Femur (tissue), 1 donor: ENCODE results near the gene SHISA5.
"Not testable (repeated sequence)": the region's sequence is repeated elsewhere in the genome, so short reads cannot be mapped to it uniquely, and the experiment has no call there.

Experiments used
- DNase-seq: peaks from one replicate; pipeline ENCODE4 v3.0.0-alpha.2; 2017

The SHISA5 gene

DNA sequence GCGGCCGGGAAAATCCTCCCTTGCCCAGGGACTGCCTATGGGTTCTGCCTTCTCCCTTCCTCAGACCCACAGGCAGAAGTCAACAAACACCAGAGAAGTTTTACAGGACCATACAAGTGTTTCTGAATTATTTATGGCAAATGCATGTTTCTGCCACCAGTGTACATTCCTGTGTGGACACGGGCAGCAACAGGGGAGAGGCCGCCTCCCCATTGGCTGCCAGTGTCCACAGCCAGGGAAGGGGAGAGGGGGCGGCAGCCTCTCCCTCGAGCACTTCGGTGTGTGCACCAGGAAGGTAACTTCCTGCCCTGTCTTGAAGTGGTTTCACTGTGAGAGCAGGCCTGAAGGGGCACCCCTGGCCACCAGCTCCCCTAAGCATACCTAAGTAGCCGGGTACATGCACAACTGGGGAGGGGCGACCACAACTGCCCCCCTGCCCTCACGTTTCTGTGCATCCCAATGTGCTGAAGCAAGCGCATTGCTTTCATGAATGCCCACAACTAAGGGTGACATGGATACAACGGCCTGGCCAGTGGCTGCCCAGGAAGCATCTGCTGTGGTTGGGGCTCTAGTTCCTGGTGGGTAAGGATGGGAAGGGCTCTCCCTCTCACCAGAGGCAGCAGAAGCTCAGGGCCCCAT, 14.8 kb upstream of the SHISA5 start:
- no peak for DNase-seq

DNA sequence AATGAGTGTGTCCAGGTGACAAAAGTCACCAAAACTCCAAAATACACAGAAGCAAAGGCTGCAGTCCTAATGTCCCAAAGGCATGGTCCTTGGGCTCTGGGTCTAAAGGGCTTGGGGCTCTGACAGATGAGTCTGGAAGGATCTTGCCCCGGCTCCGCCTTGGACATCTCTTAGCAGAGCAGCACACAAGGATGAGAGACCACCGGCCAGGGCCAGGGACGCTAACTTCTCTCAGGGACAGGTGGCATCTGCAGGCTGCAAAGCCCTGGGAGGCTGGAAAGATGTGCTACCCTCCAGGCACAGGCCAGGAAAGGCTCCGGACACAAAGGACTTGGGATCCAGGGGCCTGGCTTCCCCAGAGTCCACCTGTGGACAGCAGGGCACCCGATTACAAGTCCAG, 14.1 kb upstream of the SHISA5 start:
- DNase-seq = no peak

DNA sequence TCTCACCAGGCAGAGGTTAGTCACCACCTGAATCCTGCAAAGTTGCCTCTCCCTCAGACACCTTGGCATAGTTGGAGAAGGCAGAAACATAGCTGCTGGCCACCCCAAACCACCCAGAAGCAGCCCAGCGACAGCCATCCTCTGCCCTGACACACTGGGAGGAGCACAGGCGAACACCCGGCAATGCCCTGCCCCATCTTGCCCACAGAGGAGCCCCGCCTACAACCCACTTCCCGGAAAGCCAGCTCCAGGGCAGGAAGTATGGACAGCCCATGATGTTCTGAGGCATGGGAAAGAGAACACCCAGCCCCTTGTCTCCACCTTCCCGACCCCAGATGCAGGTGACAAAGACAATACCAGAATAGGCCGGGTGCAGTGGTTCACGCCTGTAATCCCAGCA, 12.6 kb upstream of the SHISA5 start:
- no peak for DNase-seq

DNA sequence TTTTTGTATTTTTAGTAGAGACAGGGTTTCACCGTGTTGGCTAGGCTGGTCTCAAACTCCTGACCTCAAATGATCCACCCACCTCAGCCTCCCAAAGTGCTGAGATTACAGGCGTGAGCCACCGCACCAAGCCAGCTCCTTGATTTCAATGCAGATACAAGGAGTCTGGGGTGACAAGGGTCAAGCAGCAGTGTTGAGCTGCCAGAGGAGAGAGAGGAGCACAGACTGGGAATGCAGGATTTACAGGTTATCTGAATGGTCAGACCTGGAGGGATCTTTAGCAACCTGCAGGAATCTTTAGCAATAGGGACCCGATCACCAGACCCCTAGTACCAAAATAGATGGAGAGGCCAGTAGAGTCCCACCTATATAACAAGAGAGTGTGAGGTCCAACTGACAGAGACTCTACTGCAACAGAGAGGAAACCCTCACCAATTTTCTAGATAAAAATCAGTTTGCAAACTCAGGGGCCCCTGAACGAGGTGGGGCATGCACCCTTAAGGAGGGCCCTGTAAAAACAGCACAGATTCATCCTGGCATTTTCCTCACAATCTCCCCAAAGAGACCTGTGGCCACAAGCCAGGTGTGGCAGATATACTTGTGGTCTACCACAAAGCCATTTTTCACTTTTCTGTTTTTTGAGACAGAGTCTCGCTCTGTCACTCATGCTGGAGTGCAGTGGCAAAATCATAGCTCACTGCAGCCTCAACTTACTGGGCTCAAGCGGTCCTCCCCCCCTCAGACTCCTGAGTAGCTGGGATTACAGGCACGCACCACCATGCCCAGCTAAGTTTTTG, 10.7 kb upstream of the SHISA5 start:
- no peak for DNase-seq

DNA sequence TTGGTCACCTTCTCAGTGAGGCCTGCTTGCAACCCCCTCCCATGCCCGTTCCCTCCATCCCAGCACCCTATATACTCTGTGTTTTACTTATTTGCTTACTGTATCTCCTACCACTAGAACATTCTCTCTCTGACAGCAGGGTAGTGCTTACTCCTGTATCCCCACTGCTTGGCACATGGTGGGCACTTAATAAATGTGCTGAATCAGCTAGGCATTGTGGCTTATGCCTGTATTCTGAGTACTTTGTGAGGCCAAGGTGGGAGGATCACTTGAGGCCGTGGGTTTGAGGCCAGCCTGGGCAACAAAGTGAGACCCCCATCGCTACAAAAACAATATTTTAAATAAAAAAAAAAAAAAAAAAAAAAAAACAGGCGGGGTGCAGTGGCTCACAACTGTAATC, 7.6 kb upstream of the SHISA5 start:
- no peak for DNase-seq

DNA sequence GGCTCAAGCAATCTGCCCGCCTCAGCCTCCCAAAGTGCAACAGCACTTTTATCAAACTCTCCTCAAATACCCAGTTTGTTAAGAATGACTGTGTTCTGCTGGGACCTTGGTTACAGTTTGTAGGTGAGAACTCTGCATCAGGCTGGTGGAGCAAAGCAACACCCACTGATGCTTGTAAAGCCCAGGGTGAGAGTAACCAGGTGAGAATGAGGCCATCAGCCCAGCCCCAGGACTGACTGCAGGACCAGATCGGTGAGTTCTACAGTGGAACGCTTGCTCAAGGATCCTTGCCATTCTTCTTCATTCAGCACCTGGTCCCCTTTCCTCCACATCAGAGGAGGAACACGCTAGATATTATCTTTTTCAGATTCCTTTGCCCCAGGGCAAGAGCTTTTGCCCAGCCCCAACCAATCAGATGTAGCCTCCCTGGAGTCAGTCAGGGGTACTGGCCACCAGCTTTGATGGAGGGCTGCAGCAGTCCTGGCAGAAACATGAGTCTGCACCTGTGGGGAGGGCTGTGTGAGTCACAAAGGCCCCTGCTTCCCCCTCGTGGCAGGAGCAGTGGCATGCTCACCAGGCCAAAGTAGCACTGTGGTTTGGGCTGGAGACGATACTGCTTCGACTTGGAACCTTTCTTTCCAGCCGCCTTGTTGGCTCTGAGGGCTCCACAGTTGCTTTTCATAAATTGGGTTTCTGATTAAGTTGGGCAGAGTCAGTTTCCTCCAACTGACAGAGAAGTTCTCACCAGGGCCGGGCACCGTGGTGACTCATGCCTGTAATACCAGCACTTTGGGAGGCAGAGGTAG, 3.5 kb upstream of the SHISA5 start:
- DNase-seq = peak; percentile 64

DNA sequence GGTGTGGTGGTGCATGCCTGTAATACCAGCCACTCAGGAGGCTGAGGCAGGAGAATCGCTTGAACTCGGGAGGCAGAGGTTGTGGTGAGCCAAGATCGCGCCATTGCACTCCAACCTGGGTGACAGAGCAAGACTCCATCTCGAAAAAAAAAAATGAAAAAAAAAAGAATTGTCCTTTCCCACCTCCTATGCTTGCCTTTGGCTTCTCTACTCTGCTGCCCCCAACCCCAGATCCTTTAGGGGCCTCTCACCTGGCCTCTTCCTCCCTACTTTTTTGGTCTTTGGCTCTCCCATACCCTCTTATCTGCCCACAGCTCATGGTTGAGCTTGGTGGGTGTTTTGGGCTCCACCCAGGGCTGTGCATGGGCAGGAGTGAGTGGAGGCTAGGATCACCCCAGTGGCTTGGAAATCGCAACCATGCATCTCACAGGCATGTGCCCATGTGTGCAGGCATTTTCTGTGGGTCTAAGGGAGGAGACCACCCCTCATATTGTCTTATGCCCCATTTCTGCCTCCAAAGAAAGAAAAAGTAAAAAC, 2.1 kb upstream of the SHISA5 start:
- DNase-seq = no peak

DNA sequence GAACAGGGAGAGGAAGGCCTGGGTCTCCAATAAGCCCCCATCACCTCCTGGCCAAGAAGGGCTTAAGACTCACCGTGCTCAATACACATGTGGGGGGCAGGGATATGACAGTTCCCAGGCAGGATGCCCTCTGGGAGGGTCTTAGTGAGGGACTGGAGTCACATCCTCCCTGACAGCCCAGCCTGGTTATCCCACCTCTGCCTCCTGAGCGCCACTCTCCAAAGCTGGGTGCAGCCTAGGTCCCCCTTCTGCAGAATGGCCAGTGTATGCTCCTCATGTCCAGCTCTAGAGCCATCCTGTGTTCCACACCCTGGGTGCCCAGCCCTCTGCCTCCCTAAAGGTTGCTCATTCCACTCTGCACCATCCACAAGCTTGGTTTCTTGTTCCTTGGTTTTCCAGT, 1.2 kb upstream of the SHISA5 start:
- no peak for DNase-seq

DNA sequence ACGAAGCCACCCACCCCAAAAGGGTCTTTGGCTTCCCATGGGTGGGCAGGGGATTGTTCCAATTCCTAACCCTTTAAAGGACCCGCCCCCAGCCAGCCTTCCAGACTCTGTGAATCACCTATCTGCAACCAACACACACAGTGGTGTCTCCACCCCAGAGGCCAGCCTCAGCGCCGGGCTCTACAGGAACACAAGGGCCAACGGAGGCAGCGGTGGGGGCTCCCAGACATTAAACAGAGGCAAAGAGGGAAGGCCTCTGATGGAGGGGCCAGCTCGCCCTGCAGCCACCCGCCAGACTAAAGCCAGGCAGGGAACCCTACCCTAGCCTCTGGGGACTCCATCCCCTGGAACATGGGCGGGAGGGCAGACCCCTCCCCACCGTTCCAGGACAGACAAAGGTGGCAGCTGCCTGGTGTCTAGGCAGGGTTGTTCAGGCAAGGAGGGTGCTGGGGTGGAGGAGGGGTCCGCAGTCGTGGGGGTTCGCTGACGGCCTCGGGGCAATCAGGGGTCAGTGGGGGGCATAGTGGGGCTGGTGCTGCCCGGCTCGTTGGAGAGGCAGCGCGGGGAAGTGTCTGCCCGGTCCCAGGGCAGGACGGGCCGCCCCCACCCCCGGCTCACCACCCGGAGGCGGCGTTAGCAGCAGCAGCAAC, 448 bp downstream of the SHISA5 start:
- DNase-seq = peak; percentile 49

DNA sequence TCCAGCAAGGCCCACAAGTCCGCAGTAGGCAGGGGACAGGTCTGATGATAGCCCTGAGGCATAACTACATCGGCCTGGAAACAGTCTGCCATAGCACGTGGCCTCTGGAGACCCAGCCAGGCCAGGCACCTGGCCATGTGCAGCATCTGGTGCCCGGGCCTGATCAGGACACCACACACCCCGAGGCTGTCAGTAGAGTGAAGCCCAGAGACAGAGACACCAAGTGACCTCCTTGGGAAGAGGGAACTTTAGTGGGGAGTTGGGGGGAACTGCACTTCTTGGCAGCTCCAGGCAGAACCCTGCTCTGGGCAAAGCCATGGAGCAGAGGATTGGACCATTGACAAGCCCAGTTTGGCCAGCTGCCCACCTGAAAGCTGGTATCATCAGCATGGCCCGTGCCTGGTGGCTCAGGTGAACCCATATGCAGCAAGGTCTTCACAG, 1.2 kb downstream of the SHISA5 start:
- no peak for DNase-seq

DNA sequence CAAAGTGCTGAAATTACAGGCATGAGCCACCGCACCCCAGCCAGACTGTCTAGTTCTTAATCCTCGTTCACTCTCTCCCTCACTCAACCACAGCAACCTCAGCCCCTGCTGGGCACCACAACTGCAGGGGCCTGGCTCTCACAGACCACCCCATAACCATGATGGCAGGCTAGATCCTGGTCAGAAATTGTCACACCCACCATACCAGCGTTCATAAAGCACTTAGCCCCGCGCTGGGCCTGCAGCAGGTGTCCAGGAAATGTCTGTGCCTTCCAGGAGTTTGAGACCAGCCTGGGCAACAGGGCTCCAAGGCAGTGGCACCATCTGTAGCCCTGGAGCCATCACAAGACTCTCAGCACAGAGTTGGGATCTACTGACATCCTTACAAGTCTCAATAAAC, 1.9 kb downstream of the SHISA5 start:
- DNase-seq = no peak

DNA sequence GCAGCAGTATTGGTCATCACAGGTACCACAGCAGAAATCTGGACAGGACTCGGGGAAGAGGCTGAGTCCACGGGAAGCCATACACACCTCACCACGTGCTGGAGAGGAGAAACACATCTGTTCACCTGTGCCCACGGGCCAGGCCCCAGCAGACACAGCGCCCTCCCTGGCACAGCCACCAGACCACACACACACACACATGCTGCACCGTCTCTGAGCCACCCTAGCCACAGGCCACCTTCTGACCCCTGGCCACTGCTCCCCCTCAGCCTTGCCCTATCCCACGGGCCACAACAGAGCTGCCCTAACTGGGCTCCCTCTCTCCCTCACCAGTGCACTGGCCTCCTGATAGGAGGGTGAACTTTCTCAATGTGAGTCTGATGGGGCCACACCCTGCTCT, 2.8 kb downstream of the SHISA5 start:
- no peak for DNase-seq

DNA sequence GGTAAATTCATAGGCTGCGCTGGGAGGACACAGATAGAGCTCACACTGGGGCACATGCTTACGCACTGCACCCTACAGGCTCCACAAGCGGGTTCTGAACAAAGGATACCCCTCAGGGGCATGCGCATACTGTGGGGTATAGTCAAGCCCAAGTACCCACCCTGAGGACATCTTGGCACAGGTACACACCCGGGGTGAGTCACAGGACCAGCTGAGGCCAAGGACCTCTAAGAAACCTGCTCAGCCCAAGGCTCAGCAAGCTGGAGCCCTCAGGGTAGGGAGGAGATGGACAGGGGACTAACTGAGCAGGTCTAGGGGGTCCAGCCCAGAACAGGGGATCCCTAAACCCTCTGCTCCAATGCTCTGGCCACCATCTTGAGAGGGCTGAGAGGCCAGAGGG, 3.3 kb downstream of the SHISA5 start:
- no peak for DNase-seq

DNA sequence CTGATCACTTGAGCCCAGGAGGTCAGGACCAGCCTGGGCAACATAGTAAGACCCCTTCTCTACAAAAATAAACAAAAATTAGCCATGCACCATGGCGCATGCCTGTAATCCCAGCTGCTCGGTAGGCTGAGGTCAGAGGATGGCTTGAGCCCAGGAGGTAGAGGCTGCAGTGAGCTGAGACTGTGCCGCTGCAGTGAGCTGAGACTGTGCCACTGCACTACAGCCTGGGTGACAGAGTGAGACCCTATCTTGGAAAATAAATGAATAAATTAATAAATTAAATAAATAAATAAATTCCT, 10.8 kb downstream of the SHISA5 start:
- DNase-seq = no peak

DNA sequence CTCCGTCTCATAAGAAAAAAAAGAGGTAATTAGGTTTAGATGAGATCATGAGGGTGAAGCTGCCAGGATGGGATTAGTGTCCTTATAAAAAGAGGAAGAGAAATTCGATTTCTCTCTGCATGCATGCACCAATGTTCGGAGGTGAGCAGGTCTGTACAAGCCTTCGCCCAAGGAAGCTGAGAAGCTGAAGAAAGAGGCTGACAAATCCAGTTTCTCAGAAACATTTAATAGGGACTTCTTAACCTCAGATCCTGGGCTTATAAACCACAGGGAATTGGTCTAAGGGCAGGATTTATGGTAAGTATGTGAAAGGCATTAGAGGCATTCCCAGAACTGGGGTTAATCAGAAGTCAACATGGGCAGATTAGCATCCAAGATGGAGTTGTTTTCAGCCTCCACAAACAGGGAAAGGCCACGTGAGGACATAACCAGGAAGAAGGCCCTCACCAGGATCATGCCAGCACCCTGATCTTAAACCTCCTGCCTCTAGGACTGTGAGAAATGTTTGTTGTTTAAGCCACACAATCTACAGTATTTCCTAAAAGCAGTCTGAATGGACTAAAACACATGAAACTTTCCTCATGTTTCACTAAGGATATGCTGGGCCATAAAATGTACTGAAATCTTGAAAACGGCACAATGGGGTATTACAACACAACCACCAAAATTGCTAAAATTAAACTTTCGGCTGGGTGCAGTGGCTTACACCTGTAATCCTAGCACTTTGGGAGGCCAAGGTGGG, 11.3 kb downstream of the SHISA5 start:
- no peak for DNase-seq

DNA sequence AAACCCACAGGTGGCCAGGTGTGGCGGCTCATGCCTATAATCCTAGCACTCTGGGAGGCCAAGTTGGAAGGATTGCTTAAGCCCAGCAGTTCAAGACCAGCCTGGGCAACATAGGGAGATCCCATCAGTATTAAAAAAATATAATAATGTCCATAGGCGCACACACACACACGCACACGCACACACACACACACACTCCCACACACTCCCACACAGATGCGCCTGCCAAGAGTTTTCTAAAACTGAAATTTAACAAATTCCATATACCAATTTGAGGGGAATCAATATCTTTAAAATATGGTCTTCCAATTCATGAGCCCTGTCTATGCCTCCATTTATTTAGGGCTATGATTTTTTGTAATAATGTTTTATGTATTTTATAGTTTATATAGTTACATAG, 17.0 kb downstream of the SHISA5 start:
- DNase-seq = no peak

DNA sequence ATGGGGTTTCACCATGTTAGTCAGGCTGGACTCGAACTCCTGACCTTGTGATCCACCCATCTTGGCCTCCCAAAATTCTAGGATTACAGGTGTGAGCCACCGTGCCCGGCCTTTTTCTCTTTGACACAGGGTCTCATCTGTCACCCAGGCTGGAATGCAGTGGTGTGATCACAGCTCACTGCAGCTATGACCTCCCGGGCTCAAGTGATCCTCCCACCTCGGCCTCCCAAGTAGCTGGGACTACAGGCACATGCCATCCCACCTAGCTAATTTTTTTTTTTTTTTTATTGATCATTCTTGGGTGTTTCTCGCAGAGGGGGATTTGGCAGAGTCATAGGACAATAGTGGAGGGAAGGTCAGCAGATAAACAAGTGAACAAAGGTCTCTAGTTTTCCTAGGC, 21.2 kb downstream of the SHISA5 start:
- not testable (repeated sequence) for DNase-seq

DNA sequence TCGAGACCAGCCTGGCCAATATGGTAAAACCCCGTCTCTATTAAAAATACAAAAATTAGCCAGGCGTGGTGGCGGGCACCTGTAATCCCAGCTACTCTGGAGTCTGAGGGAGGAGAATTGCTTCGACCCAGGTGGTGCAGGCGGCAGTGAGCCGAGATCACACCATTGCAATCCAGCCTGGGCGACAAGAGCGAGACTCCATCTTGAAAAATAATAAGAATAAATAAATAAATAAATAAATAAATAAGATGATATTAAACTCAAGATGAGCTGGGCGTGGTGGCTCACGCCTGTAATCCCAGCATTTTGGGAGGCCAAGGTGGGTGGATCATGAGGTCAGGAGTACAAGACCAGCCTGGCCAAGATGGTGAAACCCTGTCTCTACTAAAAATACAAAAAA, 23.1 kb downstream of the SHISA5 start:
- DNase-seq = not testable (repeated sequence)

DNA sequence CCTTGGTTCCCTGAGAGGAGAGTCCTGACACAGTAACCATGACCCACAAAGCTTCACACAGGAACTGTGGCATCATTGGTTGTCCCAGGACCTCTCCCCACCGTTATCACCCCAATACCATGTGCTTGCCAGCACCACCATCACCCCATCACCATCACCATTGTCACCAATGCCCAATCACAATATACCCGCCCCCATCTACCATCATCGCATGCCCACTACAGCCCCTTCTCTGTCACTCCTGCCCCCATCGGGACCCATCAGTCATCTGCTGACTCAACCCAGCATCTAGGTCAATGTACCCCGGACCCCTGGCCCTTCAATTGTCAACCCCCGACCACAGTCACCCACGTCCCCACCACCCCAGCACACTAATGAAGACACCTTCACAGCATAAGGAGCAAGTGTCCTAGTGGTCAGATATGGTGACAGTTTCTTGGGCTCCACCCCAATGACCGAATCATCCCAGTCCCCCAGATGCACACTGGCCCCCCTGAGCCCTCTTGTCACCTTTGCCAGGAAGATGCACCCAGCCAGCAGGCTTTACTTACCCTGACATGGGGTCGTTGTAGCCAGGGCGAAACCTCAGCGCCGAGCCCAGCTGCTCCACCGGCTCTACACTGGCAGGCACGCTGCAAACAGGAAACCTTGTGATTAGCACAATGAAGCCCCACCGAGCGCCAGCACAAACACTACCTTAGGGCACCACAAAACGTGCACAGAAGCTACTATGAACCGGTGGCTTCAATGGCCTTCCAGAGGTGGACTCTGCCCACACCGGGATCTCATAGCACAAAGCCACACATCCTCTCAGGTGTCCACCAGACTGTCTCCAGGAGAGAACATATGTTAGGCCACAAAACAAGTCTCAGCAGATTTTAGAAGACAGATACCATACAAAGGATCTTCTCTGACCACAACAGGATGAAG, 25.1 kb downstream of the SHISA5 start:
- no peak for DNase-seq

DNA sequence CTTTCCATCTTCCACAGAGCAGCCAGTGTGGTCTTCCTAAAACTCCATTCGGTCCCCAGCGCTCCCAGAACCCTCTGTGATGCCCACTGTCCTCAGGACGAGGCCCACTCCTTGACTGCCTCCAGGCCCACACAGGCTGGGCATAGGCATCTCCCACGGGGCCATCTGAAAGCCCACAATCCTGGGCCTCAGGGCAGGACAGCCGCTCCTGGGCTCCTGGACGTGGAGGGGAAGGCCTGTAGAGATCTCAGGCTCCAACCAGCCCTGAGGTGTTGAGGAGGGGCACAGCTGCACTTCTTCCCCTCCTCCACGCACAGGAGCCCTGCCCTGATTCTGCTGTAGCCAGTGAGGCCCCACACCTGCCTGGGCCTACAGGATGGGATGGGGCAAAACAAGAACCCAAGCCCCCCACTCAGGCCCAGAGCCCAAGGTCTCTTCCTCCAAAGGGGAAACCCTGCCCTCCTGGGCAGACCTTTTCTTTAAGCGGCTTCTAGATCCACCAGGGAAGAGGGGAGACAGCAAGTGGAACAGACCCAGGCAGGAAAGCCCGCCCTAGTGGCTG, 25.9 kb downstream of the SHISA5 start:
- DNase-seq = no peak
